HEK293 (cell line): ENCODE measurements around the gene OTUB1.

Source experiments
- CTCF ChIP-seq: fragments of 450-650 bp; formaldehyde crosslinking; IDR thresholded peaks from 2 replicates; pipeline ENCODE4 v1.5.1; 2016; ENCODE audit warnings: missing biosample characterization, missing genetic modification characterization
- KLF17 ChIP-seq: fragments of 450-650 bp; formaldehyde crosslinking; IDR thresholded peaks from 2 replicates; pipeline ENCODE4 v1.5.1; 2016; ENCODE audit warnings: missing biosample characterization, missing genetic modification characterization
- MYNN ChIP-seq: fragments of 450-650 bp; formaldehyde crosslinking; IDR thresholded peaks from 2 replicates; pipeline ENCODE4 v1.5.1; 2016; ENCODE audit warnings: missing biosample characterization, missing genetic modification characterization, borderline replicate concordance
- REST ChIP-seq: fragments of 450-650 bp; formaldehyde crosslinking; IDR thresholded peaks from 2 replicates; pipeline ENCODE4 v1.5.1; 2016; ENCODE audit warnings: missing biosample characterization, missing genetic modification characterization
- YY1 ChIP-seq: fragments of 450-650 bp; formaldehyde crosslinking; IDR thresholded peaks from 2 replicates; pipeline ENCODE4 v1.5.1; 2018; ENCODE audit warnings: missing biosample characterization, missing genetic modification characterization
- ZNF324 ChIP-seq: fragments of 450-650 bp; formaldehyde crosslinking; IDR thresholded peaks from 2 replicates; pipeline ENCODE4 v1.5.1; 2016; ENCODE audit warnings: missing biosample characterization, missing genetic modification characterization
- ZNF610 ChIP-seq: fragments of 450-650 bp; formaldehyde crosslinking; IDR thresholded peaks from 2 replicates; pipeline ENCODE4 v1.5.1; 2016; ENCODE audit warnings: missing biosample characterization, missing genetic modification characterization, borderline replicate concordance
- ZNF623 ChIP-seq: fragments of 450-650 bp; formaldehyde crosslinking; IDR thresholded peaks from 2 replicates; pipeline ENCODE4 v1.5.1; 2016; ENCODE audit warnings: missing biosample characterization, missing genetic modification characterization
- ZNF747 ChIP-seq: fragments of 450-650 bp; formaldehyde crosslinking; IDR thresholded peaks from 2 replicates; pipeline ENCODE4 v1.5.1; 2016; ENCODE audit warnings: missing biosample characterization, missing genetic modification characterization
- ZNF791 ChIP-seq: fragments of 450-650 bp; formaldehyde crosslinking; IDR thresholded peaks from 2 replicates; pipeline ENCODE4 v1.5.1; 2016; ENCODE audit warnings: missing biosample characterization, missing genetic modification characterization

- TF ChIP-seq ZNF791 (tag by site-specific recombination) = no peak
- no peak for TF ChIP-seq CTCF
- TF ChIP-seq REST (tag by site-specific recombination) = no peak
- TF ChIP-seq ZNF324 = no peak
- no peak for TF ChIP-seq ZNF610 (tag by site-specific recombination)
- TF ChIP-seq ZNF623 = no peak
- no peak for TF ChIP-seq MYNN
- TF ChIP-seq ZNF747 = no peak
- TF ChIP-seq KLF17 (tag by site-specific recombination) = no peak
- TF ChIP-seq YY1 = no peak
These were observed 59.5 kb downstream of the OTUB1 start for GRCh38 chr11:64045700-64046099.
